Embryonic facial prominence (tissue), 1 donor: ENCODE results near the gene ACTN1.

ENCODE experiments used
- DNase-seq: peaks from one replicate; pipeline ENCODE4 v3.0.0-alpha.2; 2016; ENCODE audit errors: extremely low spot score

ACTN1 gene

DNA sequence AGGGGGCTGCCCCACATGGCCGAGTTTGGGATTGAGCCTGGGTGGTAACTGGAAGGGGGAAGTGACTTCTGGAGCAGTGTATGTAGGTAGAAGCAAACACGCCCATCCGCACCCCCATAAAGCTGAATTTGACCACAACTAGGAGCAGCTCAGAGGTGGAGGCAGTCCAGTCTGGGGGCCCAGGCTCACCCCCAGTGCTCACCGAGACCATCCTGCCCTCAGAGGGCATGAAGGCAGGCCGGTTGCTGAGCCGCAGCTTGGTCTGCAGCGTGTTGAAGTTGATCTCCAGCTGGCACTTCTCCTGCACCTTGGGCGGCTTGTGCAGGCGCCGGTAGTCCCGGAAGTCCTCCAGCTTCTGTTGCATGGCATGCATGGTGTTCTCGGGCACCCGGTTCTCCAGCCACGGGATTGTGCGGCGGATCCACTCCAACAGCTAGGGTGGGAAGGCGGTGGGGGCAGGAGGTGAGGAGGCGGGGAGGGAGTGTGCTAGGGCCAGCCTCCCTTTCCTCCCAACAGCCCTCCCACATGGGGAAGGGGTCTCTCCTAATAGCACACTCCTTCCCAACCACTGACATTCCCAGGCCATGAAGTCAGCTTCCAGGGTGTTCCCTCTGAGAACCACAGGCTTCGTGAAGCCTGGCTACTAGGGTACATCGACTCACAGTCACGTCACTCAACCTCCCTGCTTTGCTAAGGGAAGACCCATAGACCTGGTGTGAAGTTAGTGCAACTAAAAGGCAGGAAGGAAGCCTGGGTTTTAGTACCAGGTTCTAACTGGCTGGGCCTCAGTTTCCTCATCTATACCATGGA lies 87.0 kb downstream of the ACTN1 start:
- no peak for DNase-seq

DNA sequence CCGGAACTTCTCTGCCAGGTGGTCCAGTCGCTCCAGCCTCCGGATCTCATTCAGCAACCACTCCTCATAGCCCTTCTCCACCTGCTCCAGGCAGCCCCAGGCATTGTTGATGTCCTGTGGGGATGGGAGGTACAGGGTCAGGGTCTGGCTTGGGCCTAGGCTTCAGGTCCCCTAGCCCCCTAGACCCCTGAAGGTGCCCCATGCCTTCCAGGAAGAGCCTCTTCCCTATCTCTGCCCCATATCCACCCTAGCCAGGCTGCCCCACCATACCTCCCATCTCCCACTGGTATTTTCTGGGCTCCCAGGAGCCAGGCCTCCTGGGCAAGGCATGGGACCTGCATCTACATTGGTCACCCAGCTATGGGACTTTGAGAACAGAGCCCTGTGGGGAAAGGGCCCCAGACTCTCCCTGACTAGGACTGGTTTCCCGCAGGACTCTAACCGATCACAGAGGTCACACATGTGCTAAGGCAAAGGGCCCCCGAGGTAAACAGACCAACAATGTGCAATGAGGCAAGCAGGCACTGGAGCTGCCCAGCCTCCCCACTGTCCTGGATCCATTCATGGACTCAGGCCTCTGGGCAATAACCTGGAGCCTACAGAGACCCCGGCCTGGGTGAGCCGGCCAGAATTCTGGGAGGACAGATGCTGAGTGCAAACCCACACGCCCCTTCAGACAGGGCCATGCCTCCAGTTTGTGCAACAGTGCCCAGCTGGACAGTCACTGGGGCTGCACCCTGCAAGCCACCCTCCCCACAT lies 88.8 kb downstream of the ACTN1 start:
- no peak for DNase-seq

DNA sequence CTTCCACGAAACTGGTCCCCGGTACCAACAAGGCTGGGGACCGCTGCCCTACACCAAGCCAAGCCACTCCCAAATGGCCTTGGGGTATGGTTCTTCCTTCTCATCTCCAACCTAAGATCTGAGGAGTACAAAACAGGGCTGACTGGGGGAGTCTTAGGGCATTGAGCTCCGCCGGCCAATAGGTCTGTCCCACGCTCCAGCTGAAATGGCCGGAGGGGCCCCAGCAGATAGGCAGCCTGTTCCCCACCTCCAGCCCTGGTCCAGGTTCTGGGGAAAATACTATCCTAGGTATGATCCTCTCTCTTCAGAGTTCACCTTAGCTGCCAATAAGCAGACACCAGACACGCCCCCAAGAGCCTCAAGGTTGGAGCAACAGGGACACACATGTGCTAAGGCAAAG lies 90.2 kb downstream of the ACTN1 start:
- DNase-seq: no peak

DNA sequence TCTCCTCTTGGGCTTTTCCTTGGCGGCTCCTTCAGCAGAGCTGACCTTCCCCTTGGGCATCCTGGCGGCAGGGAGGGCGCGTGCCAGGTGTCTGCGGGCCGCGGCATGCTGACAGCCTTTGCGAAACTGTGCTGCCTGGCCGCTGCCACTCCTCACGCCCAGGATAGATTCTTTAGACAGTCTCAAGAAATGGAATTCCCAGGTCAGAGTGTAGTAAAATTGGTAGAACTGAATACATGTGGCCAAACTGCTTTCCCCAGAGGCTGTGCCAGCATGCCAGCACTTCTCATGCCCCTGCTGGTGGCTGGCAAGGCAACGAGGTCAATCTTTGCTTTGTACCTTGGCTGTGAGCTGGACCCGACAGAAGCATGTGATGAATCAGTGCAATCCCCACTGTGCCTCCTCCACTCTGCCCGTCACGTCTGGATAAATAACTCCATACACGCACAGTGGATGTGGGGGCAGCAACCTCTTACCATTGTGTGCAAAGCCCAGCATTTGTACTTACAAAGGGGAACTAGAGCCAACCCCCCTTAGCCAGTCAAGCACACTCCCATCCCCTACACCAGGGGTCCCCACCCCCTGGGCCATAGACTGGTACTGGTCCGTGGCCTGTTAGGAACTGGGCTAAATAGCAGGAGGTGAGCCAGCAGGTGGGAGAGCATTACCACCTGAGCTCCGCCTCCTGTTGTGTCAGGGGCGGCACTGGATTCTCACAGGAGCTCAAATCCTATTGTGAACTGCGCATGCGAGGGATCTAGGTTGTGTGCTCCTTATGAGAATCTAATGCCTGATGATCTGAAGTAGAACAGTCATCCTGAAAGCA lies 90.9 kb downstream of the ACTN1 start:
- DNase-seq: no peak

DNA sequence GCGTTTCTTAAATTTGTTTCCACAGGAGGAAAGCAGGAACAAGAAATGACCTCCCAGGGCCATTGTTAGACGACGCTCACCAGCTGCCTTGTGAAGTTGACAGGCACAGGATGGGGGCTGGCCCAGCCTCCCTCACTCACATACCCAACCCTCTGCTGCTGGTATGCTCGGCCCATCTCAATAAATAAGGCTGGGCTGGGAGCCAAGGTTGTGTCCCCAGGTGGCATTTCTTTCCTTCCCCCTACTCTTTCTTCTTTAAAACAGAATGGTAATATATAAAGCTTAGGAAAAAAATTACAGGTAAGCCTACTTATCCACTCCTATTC lies 93.0 kb downstream of the ACTN1 start:
- no peak for DNase-seq

DNA sequence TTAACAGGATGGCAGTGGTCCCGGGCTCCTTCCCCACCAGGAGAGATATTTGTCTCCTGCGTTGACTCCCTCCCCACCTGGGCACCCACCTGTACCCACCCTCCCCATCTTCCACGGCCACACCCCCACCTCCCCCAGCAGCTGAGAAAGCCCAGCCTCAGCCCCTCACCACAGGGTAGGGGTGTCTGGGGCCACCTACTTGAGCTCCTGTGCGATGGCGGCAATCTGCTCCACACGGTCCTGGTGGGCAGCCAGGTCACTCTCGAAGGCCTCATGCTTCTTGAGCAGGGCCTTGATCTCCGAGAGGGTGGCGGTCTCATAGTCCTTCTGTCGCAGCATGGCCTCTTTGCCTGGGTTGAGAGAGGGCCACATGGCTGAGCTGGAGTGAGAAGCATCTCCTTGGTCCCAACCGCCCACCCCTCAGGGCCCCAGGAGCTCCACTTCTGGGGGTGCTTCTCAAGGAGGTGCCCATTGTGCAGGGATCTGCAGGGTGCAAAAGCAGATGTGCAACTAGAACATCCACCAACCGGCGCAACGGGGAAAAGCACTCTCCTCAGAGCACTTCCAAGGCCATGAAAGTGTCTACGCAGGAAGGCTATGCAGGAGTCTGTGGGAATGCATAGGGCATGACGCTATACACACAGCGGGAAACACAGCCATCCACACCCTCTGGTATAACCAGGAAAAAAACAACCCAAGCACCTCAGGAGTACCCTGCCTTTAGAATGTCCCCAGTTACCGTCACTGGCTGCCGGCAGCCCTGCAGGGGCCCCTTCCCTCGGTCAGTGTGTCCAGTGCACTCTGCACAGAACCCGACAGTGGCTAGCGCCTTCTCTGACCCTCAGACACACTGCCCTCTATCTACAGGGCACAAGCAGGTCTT lies 93.6 kb downstream of the ACTN1 start:
- DNase-seq: no peak

DNA sequence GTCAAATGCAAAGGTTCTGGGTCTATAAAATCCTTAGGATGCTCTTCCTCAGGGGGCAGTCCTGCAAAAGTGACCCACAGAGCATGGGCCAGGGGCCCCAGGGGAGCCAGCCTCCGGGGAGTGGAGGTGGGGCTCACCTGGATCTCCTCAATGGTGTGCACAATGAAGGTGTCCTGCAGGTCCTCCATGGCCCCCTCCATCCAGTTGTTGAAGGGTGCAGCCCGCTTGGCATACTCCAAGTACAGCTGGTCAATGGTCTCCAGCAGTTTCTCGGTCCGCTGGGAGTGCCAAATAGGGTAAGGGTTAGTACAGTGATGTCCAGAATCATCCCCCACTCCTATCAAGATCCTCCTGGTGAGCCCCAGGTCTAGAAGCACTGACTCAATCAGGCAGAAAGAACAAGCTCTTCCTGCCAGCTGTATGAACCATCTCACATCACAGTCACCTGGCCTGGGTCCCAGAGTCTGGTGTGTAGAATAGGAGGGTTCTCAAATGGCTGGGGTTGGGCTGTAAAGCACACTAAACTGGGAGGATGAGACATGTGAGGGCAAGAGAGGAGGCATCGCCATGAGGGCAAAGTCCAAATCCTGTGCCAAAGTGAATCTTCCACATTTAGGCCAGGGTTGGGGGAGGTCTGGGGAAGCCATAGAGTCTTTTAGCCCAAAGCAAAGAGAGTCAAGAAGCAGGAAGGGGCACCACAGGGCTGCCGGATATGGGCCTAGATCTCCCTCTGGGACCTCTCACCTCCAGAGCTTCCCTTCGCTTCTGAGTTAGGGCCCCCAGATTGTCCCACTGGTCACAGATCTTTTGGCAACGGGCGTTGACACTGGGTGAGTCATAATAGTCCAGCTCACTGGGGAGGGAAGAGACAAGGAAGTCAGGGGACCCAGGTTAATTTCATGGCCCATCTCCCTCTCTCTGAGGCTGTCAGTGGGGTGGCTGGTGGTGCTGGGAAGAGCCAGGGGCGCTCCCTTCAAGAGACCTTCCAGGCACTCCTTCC lies 94.8 kb downstream of the ACTN1 start:
- DNase-seq: no peak

DNA sequence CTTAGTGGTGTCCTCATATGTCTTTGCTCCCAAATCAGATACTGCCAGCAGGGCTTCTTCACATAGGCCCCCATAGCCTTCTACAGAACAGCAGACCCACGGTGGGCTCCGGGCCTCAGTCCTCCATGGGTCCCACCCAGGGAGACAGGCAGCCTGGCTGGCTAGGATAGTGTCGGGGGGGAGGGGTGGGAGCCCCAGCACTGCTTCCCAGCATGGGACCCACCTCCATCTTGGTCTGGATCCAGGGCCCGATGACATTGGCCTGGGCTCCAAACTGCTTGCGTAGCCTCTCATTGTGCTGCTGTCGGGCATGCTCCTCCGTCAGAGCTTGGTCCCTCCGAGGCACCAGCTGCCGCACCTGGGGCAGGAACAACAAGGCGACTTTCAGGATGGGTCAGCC lies 96.9 kb downstream of the ACTN1 start:
- no peak for DNase-seq

DNA sequence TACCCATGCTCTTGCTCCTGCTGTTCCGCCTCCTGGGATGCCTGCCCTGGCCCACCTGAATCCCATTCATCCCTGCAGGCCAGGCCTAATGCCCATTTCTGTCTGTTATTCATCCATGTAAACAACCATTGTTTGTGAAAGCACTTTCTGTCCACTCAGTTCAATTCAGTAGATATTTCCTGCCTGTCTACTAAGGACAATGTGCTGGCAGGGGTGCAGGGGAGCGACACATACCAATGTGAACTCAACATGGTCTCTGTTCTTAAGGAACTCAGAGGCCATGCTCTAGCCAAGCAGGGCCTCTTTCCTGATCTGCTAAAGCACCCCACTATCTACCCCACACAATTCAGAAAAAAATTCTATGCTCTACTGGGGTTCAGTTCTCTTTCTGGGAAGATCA lies 97.7 kb downstream of the ACTN1 start:
- DNase-seq: no peak

DNA sequence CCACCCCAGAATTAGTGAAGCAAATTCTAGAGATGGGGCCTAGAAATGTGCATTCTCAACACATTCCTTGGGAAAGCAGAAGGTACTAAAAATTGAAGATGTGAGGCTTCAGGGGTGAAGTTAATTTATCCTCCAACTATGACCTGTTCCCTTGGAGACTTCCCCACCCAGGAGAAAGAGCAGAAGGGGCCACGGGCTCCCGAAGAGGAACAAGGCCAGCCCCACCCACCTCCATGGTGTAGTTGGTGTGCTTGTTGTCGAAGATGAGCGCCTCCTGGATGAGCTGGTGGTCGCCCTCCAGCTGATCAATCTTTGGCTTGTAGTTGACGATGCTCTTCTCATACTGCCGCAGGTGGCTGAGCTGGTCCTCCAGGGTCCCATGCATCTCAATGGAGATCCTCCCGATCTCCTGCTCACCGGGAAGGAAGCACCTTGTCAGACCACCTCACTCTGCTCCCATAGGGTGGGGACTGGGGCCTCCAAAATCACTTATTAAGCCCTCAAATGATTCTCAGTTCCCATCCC lies 98.5 kb downstream of the ACTN1 start:
- no peak for DNase-seq

DNA sequence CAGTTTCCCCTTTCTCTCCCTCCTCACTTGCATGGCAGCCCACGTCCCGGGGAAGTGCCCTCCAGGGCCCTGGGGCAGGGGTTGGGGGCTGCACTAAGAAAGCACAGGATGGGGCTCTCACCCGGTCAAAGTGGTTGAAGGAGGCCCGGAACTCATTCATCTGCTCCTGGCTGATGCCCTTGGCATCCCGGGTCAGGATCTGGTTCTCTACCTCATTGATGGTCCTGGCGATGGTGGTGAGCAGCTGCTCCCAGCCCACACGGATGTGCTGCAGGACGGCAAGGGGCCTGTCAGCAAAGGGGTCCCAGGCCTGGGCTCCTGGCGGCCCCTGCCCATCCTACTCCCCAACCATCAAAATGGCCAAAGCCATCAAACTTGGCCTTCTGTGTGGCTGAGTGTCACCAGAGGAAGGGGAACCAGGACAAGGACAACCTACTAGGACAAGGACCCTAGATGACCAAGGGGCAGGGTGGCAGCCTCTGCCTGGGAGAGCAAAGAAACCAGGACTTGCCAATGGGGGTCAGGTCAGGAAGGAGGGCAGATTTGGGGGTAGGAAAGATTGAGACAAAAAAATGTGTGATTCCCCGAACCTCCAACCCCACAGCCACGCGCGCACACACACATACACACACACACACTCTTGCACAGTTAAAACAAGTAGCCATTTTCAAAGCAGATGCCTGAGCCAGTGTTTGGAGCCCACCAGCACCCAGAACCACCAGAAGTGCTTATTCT lies 99.1 kb downstream of the ACTN1 start:
- no peak for DNase-seq

DNA sequence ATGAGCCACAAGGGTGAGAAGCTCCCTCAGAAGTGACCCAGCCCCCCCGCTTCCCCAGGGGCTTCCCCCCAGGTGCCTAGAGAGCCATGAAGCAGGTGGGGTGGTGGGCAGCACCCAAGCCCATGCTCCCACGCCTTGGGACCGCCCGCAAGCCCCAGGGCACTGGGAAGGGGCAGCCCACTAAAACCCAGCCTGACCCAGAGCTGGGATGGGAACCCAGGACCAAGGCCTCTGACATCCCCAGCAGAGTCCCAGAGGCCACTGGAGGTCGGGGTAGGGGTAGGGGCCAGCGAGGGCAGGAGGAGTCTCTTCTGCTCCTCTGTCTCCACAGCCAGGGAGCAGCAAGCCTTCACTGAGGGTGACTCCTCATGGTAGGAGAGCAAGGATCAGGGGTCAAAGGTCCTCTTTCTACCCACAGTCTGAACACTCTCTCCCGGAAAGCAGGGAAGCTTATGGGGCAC lies 99.8 kb downstream of the ACTN1 start:
- DNase-seq: no peak

DNA sequence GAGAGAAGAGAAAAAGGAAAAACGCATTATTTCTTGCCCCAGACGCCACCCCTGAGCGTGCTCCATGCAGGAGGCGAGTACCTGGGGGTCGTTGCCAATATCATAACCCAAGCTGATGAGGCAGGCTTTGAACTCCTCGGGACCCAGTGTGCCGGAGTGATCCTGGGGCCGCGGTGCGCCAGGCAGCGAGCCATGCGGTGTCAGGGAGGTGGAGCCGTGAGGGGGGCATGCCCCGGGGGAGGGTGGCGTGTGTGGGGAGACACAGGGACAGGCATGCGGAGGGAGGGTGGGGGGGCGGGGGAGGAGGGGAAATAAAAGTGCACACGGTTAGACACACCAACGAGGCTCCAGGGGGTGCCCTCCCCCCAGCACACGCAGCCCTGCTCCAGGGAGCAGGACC lies 100.2 kb downstream of the ACTN1 start:
- no peak for DNase-seq

DNA sequence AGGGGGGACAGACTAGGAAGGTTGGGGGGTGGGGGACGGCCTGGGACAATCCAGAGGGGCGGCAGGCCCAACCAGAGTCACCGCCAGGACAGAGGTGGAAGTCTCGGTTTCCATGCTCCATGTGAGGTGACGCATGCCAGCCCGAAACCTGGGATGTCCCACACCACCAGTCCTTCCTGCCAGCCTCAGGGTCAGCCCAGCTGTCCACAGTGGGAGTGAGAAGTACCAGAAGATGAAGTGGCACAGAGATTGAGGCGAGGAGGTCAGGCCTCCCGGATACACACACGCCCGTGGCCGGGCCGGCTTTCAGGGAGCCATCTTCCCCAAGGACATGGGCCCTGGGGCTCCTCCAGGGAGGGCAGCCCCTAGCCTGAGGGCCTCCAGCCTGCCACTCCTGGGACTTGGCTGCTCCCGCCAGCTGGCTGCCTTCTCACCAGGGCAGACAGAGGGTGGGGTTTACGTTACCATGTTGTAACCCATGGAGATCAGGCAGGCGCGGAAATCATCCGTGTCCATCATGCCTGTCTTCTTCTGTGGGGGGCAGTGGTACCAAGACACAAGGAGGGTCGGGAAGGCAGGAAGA lies 101.0 kb downstream of the ACTN1 start:
- DNase-seq: no peak

DNA sequence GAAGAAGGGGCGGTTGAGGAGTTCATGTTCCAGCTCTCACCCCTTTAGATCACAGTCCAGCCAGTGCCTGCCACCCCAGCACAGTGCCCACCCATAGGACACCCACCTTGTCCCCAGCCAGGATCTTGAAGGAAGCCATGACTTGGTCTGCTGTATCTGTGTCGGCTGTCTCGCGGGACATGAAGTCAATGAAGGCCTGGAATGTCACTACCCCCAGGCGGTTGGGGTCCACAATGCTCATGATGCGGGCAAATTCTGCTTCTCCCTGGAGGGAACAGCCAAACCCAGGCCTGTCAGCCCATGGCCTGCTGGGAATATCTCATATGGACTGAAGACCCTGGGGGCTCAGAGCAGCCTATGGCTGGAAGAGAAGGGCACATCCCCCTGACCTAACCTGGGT lies 102.1 kb downstream of the ACTN1 start:
- no peak for DNase-seq

DNA sequence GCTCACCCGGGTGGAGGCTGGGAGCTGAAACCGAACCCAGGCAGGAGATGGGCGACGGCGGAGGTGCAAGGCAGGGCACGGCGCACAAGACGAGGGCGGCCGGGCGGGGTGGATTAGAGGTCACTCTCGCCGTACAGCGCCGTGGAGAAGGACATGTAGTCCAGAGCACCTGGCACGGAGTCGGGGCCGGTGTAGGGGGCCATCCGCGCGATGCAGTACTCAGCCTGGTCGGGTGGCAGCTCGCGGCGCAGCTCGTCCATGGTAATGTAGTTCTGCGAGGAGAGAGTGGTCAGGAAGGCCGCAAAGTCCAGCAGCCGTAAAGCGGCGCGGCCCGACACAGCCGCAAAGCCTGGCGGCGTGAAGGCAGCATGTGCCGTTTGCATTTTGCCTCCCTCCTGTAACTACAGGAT lies 104.4 kb downstream of the ACTN1 start:
- no peak for DNase-seq

DNA sequence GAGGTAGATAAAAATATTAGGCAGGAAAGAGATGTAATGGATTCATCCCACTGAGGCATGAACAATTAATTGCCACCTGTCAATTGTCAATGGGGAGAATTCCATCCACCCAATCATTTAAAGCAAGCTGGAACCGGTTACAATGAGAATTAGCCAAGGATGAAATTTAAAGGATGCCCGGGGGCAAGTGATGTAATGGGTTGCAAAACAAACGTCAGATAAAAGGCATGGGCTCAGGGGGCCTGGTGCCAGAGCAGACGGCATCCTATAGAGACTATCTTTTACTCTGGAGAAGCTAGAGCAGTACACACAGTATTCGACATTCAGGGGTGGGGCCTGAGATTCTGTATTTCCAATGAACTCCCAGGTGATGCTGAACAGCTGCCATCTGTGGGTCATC lies 105.7 kb downstream of the ACTN1 start:
- DNase-seq: no peak

DNA sequence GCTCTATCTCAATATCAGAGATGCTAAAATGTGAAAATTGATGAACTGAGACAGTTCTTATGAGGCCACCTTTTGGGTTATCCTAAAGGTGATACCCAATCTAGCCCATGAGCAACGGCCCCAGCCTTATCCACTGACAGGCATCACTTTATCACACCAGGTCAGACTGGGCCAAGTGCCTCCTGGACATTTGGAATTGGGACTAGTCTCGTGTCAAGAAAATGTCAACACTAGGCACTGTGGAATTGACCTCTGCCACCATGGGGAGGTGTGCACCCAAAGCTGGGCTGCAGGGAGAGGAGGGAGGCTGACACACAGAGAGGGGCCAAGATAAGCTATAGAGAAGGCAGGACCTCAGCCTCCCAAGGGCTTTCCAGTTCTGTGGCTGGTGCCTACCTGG lies 107.7 kb downstream of the ACTN1 start:
- no peak for DNase-seq

DNA sequence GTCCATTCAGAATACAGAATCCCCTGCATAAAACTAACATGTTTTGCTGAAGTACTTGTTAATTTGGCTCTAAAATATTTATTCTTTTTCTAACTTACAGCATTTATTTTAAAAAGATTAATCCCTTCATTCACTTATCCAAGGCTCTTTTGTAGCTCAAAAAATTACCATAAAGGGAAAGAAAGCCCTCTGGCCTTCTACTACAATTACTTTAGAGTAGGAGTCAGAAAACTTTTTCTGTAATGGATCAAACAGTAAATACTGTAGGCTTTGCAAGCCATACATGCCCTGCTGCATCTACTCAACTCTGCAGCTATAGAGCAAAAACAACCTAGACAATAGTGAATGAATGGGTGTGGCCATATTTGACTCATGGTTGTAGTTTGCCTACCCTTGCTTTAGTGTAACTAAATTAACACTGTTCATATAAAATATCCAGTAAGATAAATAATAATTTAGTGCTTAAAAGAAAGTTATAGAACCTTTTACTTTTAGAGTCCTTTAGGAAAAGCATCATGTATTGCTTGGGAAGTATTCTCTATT lies 112.0 kb downstream of the ACTN1 start:
- no peak for DNase-seq
